ENCODE data around the gene SLC12A2.

The SLC12A2 gene

GRCh38 chr5:128172102-128172501, 88.5 kb downstream of the SLC12A2 start:
- no peak for DNase-seq

GRCh38 chr5:128174951-128175350, 91.4 kb downstream of the SLC12A2 start:
- DNase-seq: no peak

- DNase-seq: no peak
Measured at GRCh38 chr5:128192368-128192767, 108.8 kb downstream of the SLC12A2 start.

GRCh38 chr5:128193665-128194390, 110.3 kb downstream of the SLC12A2 start:
- no peak for DNase-seq

GRCh38 chr5:128195316-128195715, 111.8 kb downstream of the SLC12A2 start:
- DNase-seq: no peak

GRCh38 chr5:128196080-128196479, 112.5 kb downstream of the SLC12A2 start:
- DNase-seq: no peak

GRCh38 chr5:128196791-128197190, 113.2 kb downstream of the SLC12A2 start:
- no peak for DNase-seq

- DNase-seq: no peak
Measured at GRCh38 chr5:128197896-128198522, 114.4 kb downstream of the SLC12A2 start.

GRCh38 chr5:128199104-128199503, 115.5 kb downstream of the SLC12A2 start:
- no peak for DNase-seq

GRCh38 chr5:128199611-128200010, 116.0 kb downstream of the SLC12A2 start:
- no peak for DNase-seq

- peak; percentile 80 for DNase-seq
Measured at GRCh38 chr5:128201065-128201926, 117.7 kb downstream of the SLC12A2 start.

- no peak for DNase-seq
Measured at GRCh38 chr5:128202320-128202719, 118.8 kb downstream of the SLC12A2 start.

- DNase-seq: no peak
Measured at GRCh38 chr5:128208436-128208835, 124.9 kb downstream of the SLC12A2 start.

- no peak for DNase-seq
Measured at GRCh38 chr5:128212191-128212806, 128.7 kb downstream of the SLC12A2 start.

GRCh38 chr5:128213340-128213739, 129.8 kb downstream of the SLC12A2 start:
- DNase-seq: peak; percentile 57

GRCh38 chr5:128213833-128214232, 130.3 kb downstream of the SLC12A2 start:
- DNase-seq: no peak

- DNase-seq: no peak
Measured at GRCh38 chr5:128216285-128216684, 132.7 kb downstream of the SLC12A2 start.

GRCh38 chr5:128216860-128217531, 133.4 kb downstream of the SLC12A2 start:
- no peak for DNase-seq

- no peak for DNase-seq
Measured at GRCh38 chr5:128220841-128221240, 137.3 kb downstream of the SLC12A2 start.

GRCh38 chr5:128224336-128224735, 140.8 kb downstream of the SLC12A2 start:
- DNase-seq: no peak

GRCh38 chr5:128225245-128226030, 141.9 kb downstream of the SLC12A2 start:
- no peak for DNase-seq

GRCh38 chr5:128228008-128228407, 144.4 kb downstream of the SLC12A2 start:
- DNase-seq: peak; percentile 12
